Activated CD8-positive, alpha-beta memory T cell treated with anti-CD3 and anti-CD28 coated beads, Interleukin-2, amount 50 U/mL, for 48 hours (primary cell): Measurements from ENCODE around the gene OR6Y1.

Experiments
- DNase-seq: peaks from one replicate; pipeline ENCODE4 v3.0.0-alpha.2; 2020

OR6Y1 gene, protein sequence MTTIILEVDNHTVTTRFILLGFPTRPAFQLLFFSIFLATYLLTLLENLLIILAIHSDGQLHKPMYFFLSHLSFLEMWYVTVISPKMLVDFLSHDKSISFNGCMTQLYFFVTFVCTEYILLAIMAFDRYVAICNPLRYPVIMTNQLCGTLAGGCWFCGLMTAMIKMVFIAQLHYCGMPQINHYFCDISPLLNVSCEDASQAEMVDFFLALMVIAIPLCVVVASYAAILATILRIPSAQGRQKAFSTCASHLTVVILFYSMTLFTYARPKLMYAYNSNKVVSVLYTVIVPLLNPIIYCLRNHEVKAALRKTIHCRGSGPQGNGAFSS

DNA sequence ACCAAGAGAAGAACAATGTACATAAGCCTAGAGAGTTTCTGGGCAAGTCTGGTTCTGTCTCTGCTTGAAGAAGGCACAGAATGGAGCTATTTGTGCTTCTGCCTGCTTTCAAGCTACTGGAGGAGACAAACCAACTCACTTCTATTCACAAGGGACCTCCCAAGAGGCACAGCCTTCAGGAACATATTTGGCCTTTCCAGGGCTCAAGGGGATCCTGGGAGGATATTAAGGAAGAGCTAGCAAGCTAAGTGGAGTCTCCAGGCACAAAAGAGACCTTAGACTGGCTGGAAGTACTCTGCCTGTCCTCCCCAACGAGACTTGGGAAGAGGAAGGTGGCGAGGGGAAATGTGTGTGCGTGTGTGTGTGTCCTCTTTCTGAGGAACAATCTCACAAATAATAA lies at the start of gene OR6Y1:
OR6Y1 (minus strand) TSS at position 54 of the 400 bp plus-strand sequence. CDS start 6,300 bp downstream, outside the sequence.
- DNase-seq, result no peak

DNA sequence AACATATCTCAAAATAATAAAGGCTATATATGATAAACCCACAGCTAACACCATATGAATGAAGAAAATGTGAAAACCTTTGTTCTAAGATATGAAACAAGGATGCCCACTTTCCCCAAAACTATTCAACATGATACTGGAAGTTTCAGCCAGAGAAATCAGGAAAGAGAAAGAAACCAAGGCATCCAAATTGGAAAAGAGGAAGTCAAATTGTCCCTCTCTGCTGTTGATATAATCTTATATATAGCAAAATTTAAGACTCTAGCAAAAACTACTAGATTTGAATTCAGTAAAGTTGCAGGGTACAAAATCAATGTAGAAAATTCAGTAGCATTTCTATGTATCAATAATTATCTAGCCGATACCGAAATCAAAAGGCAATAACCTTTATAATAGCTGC lies 46.5 kb upstream of the OR6Y1 start:
- DNase-seq, result no peak

DNA sequence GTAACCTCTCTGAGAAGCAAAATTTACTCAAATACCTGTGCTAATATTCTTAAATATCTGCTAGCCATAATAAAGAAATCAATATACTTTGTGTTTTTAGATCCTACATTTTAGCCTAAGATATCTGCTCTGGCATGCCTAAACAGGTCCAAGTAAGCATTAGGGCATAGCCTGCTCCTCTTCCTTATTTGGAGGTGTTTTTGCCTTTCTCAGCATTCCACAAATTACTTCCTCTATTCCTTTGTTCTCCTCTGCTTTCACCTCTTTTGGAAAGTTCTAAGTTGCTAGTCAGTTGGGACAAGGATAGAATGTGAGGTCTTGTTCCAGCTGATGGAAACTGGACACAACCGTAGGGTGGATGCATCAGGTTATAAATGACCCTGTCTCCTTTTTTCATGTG lies 32.7 kb upstream of the OR6Y1 start:
- DNase-seq, result no peak

DNA sequence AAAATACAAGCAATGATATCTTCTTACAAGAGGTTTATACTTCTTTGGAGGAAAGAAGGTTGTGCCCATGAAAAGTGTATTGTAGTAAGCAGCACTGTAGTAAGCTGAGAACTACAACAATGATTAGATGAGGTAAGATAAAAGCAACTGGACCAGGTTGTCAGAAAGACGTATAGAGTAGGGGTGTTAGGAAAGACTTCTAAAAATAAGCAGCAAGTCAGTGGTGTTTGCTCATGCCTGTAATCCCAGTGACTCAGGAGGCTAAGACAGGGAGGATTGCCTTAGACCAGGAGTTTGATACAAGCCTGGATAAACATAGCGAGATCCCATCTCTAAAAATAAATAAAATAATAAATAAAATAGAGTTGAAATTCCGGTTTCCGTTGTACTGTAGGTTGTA lies 29.8 kb upstream of the OR6Y1 start:
- no peak for DNase-seq

DNA sequence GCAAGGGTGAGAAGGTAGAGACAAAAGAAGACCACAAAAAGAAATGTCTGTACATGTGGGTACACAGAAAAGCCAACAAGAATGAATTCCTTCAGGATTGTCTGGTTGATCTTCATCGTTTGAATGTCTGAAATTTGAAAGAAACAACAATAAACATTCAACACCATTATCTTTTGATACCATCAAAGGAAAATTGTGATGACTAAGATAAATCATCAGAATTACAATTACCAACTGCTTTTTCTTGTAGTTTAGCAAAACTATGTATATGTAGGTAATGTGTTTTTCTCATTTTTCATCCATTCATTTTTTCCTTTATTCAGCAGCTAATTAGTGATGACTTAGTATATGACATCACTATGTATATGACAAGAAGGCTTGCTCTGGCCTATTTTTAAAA lies 25.5 kb upstream of the OR6Y1 start, which contains the start of gene OR10X1:
OR10X1 (minus strand) TSS at position 167 of the 400 bp plus-strand sequence; CDS start at position 167, 0 bp downstream.
- no peak for DNase-seq

DNA sequence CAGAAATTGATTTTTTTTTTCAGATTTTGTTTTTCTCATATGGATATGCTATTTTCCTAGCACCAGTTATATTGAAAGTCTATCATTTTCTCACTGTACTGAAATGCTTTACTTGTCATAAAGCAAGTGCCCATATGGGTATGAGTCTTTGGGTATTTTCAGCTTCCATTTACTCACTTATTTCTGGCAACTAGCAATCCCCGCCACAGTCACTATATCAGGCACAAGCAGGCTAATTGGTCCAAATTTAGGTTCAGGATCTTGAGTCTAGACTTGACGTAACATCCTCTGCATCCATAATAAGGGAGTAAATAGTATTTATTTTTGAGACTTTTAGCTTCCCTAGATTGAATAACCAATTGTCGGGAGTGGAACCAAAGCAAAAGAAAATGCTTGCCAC lies 23.4 kb upstream of the OR6Y1 start:
- DNase-seq, result no peak

DNA sequence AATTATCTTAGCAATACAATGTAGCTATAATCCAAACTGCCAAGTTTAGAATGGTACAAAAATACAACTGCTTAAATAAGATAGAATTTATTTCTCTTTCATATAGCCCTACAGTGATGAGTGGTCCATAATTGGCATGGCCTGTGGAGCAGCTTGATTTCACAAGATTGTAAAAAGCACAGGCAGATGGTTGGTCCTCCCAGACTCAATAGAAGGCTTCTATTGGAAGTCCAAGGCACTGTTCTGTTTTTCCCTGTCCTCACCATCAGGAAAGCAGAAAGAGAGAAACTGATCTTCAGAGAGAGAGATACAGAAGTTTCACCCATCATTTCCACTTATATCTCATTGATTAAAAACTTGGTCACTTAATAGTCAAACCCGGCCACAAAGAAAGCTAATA lies 18.0 kb upstream of the OR6Y1 start:
- no peak for DNase-seq

DNA sequence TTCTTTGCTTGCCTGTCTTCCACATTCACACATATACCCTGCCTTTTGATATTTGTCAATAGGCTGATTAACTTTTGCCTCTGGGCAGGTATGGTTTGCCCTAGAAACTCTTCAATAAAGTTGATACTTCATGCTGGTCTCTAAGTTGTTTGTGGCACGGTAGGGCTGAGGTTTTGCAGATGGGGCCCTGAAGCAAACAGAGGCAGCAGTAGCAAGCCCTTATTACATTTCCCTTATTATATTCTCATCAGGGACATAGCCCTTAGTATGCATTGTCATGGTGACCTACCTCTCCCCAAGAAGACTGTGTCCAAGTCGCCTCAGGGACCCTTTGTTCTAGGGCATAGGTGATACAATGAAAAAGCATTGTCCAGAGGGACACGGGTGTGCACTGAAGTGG lies 16.3 kb upstream of the OR6Y1 start, which contains the start of gene OR6P1:
OR6P1 (minus strand) TSS at position 101 of the 400 bp plus-strand sequence. CDS start 6,976 bp downstream, outside the sequence.
- no peak for DNase-seq

DNA sequence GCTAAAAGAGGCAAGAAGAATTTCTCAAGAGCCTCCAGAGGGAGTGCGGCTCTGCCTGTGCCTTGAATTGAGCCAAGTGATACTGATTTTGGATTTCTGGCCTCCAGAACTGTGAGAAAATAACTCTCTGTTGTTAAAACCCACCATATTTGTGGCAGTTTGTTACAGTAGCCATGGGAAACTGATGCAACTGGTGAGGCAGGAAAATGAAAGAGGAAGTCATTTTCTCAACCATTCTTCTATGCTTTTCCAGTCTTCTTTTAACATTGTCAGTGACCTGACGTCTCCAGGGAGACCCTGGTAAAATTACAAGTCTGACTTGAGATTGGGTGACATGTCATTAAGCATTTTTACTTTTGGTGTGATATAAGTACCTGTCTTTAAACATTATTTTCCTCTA lies 10.4 kb upstream of the OR6Y1 start:
- no peak for DNase-seq

DNA sequence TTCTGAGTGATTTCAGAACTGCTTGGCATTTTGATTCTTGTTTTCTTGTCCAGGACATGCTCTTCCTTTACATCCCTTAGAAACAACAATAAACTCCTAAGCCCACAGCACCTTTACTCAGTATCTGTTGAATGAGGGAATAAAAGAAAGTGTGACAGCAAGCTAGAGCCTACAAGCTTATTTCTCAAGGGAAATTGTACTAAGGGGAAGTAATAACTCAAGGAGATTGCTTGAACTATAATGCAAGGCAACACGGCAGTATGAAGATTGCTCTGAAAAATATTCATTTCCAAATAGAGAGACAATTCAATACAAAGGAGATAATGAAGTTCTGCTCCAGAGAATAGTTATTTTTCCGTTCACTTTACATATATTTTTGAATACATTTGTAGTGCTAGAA lies 9.6 kb upstream of the OR6Y1 start:
- DNase-seq, result no peak

DNA sequence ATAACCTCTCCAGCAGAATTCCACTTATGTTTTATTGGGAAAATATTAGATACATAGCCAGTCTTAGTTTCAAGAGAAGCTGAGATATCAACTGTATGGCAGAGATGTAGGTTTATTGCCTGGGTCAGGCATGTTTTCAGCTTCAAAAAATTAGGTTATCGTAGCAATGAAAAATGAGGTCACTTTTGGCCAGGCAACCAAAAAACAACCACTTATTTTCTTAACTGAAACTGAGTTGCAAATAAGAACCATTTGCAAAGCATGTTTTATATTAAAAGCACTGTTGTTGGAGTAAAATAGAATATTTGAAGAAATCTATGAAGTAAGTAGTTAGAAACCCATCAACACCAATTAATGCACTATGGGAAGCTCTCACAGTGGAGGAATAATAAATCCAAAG lies 5.5 kb upstream of the OR6Y1 start:
- DNase-seq, result no peak

DNA sequence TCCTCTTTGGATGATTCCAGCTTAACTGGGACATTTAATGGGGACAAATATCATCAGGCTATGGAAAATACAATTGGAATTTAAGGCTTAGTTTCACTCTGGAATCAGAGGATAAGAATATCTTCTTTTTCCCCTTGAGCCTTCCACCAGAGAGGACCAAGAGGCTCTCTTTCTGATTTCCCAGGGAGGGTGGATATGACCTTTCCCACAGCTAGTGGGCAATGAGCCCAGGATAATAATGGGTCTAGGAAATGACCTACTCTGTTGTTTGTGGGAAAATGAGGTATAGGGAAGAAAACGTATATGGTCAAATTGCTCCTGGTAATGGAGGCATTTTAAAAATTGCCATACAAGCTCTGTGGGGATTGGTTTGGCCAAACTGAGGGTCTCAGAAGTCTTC lies 1.9 kb downstream of the OR6Y1 start:
- DNase-seq, result no peak

DNA sequence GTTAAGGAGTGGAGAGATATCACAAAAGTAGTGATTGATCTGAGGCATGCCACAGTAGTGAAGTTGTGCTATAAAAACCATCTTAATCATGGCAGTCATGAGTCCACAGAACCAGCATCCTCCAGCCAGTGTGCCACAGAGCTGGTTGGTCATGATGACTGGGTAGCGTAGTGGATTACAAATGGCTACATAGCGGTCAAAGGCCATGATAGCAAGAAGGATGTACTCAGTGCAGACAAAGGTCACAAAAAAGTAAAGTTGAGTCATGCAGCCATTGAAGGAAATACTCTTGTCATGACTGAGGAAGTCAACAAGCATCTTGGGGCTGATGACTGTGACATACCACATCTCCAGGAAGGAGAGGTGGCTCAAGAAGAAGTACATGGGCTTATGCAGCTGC lies 6.7 kb downstream of the OR6Y1 start:
- no peak for DNase-seq

DNA sequence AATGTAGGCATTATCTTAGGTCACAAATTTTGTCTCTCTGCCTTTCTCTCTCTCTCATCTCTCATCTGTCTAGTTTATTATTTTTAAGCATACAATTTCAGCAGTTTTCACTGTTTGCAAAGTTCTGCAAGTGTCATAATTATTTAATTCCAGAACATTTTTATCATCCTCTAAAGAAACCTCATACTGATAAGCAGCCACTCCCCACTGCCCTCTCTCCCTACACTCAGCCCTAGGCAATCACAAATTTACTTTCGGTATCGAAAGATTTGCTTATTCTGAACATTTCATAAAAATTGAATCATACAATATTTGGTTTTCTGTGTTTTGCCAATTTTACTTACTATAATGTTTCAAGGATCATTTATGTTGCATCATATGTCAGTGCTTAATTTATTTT lies 16.6 kb downstream of the OR6Y1 start:
- DNase-seq, result no peak

DNA sequence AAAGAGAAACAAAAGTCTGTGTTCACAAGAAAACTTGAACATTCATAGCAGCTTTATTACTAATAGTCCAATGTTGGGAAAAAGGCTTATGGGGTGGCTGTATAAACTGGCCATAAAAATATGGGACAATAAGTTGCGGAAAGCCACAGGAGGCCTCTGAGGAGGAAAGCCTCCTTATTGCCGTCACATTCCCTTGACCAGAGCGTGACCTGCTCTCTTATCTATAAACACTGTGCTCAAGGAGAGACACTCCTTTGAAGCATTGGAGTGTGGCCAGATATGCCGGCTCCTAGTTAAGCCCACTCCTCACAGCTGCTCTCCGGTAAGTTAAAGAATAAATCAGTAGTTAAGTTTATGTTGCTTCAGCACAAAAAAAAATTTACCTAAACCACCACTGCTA lies 19.7 kb downstream of the OR6Y1 start:
- no peak for DNase-seq

DNA sequence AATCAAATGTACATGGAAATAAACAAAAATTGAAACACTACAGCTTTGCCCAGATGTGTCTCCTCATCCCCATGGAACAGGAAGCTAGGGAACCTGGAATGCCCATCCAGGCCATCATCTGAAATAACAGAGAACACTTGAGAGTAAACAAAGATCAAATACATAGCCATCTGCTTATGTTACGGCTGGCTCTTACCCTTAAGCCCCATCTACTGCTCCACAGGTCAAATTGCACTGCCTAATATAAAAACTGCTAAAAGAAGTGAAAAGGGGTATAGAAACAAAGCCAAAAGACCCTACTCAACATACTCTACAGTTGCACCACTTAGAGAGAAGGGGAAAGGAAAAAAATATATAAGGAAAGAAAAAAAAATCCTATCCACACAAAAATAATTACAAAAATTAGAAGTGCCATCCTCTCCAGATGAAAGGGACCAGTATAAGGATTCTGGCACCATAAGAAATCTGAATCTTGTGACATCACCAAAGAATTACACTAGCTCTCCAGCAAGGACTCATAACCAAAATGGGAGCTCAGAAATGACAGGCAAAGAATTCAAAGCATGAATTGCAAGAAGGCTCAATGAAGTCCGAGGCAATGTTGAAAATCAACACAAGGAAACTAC lies 26.9 kb downstream of the OR6Y1 start:
- no peak for DNase-seq

DNA sequence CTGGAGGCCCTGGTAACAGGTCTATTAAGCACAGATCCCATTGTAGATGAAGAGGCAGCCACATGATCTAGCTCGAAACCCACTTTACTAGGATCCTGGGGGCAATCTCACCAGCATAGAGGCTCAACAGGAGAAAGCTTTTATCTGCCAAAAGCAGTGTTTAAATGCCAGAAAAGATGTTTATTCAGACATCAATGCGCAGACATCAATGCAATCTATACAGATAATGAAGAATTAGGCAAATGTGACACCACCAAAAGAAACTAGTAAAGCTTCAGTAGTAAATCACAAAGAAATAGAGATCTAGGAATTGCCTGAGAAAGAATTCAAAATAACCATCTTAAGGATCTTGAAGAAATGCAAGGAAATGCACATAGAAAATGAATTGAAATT lies 32.5 kb downstream of the OR6Y1 start:
- no peak for DNase-seq

DNA sequence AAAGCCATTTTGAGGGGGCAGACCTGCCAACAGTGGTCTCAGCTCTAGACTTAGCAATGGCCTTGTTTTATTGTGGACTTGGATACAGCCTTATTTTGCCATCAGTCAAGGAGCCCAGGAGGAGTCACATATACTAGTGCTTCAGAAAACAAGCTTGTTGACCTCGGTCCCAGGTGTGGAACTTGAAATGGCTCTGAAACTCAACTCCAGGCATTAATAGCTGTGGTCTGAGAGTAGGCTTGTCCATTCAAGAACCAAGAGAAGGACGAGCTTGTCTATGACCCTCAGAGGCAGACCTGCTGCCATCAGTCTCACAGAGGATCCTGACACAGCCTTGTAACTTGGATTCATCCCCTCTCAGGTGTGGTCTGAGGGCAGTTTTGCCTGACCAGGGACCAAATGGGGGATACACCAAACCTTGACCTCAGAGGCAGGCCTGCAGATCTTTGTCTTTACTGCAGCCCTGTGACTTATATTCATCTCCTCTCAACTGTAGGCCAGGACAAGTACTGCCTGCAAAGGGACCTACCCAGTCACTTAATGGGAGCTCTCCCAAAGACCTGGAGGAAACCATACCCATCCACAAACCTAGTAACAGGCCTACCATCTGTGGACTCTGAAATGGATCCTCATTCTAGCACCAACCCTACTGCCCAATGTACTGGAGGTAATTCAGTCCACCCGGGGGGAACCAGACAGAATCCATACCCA lies 33.1 kb downstream of the OR6Y1 start:
- DNase-seq, result no peak

DNA sequence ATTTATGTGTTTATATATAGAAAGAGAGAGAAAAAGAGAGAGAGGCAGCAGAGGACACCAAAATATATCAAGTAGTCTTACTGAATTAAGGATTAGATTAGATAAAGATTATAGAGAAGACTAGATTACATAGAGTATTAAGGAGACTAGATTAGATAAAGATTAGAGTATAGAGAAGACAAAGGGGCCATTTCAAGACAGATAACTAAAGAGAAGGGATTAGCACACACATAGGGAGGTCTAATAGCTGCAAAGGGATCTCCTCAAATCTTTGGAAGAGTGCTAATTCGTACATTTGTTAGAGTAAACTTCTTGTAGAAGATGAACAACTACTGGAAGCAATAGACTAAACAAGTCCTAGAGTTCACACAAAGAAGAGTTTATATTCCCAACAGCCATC lies 34.2 kb downstream of the OR6Y1 start:
- no peak for DNase-seq

DNA sequence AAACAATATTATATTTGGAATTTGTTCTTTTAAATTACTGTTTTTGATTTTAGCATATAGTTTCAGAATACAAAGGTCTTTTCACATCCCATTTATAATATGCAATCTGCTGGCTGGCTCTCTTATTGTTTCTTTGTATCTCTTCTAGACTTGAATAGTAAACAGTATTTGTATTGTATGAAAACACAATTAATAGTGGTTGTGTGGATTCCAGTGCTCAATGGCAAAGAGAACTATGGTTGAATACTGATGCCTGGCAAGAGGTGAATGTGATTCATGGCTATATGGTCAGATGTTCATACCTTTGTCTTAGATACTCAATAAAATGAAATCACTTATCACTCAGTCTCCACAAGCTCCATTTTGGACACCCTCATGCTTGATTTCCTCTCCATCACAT lies 37.2 kb downstream of the OR6Y1 start:
- no peak for DNase-seq

DNA sequence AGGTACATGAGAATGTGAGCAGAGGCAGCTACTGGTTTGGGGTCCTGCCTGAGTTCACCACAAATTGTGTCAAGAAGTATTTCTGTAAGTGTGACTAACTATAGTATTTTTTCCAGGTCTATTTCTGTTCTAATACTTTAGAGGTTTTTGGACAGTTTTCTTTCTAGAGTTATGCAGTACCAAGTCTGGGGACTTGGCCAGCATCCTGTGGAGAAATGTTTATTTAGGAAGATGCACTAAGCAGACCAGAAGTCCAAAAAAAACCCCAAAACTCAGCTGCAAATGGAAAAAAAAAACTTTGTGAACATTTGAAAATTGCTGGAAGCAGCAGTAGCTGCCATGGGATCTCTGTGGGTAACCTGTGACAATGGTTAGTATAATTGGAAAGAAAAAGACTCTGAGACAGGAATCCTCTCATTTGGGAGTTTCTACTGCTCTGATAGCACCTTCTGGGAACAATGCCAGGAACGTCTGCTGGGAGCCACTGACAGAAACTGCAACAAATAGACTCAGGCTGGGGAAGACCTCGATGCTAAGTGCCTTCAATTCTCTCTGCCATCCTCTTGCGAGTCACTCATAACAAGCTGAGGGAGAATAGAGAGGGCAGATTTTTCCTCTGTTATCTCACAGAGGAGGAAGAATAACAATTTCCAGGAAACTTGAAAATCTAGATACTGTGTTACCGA lies 44.6 kb downstream of the OR6Y1 start:
- DNase-seq, result no peak

DNA sequence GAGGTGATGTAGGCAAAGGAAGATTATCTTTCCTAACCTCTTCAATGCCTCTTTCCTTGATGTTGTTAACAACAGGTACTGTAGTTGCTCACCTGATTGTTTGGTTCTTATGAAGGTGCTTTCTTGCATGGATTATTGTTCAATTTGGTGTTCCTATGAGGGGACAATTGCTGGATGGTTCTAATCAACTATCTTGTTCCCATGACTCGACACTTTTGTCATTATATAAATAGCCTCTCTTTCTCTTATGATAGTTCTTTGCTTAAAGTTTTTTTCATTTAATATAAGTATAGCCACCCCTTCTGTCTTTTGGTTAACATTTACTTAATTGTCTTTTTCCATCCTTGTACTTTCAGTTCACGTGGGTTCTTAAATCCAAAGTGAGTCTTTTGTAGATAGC lies 46.7 kb downstream of the OR6Y1 start:
- no peak for DNase-seq

DNA sequence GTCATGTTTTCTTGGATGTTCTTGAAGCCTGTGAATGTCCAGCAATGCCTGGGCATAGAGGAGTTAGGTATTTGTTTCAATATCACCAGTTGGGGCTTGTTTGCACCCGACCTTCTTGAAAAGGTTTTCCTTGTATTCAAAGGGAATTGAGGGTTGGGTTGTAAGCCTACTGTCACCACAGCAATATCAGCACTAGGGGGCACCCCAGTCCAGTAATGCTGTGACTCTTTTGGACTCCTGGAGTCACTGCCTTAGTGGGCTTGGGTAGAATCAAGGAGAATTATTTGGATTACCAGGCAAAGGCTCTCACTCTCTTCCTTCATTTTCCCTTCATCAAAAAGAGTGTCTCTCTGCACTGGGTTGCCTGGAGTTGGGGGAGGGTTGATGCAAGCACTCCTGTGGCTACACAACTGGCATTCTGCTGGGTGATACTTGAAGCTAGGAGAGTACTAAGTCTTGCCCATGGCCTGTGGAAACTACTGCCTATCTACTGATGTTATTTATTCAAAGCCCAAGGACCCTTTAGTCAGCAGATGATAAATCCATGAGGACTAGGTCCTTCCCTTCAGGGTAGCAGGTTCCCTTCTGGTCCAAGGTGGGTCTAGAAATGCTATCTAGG lies 47.7 kb downstream of the OR6Y1 start:
- peak; percentile 61 for DNase-seq
